Kidney (tissue), 14 donors: Measurements from ENCODE around the gene NPL. TPM values are rescaled to one million over a fixed set of nuclear protein-coding genes. Genes with fewer than 3 reads are reported as not detected.

Experiments used
- DNase-seq, 5 donors: peaks; one replicate each; pipeline ENCODE4 v3.0.0-alpha.2; 2013 to 2020
- FAIRE-seq: peaks from 2 replicates; lab custom pipeline; 2012; peaks lifted over from hg19 to GRCh38; lab: Jason Lieb, UNC
- H3K27ac ChIP-seq, 2 donors: one replicate each; pipeline ENCODE4 v1.7.0; 2013; ENCODE audit warnings: low read depth in 2 of 2, low read length in 2 of 2, inconsistent platforms in 1 of 2
- H3K27me3 ChIP-seq: one replicate; pipeline ENCODE4 v1.7.1; 2013; ENCODE audit warnings: low read length, inconsistent platforms; ENCODE audit not compliant: control insufficient read depth, insufficient read depth
- H3K36me3 ChIP-seq, 3 donors: one replicate each; pipeline versions ENCODE4 v1.7.0 to v1.7.1; 2013; ENCODE audit warnings: low read length in 3 of 3, control low read depth in 1 of 3, inconsistent platforms in 1 of 3; ENCODE audit not compliant: insufficient read depth in 3 of 3, control insufficient read depth in 2 of 3
- H3K4me1 ChIP-seq, 3 donors: one replicate each; pipeline versions ENCODE4 v1.7.0 to v1.7.1; 2013; ENCODE audit warnings: low read length in 3 of 3, inconsistent platforms in 1 of 3, low read depth in 1 of 3; ENCODE audit not compliant: control insufficient read depth in 2 of 3, insufficient read depth in 2 of 3
- H3K4me3 ChIP-seq, 3 donors: one replicate each; pipeline versions ENCODE4 v1.7.0 to v1.8.1; 2013; ENCODE audit warnings: low read length in 3 of 3, control low read depth in 1 of 3, inconsistent platforms in 1 of 3
- H3K9ac ChIP-seq, 3 donors: one replicate each; pipeline versions ENCODE4 v1.7.0 to v1.7.1; 2013; ENCODE audit warnings: low read length in 3 of 3, control low read depth in 1 of 3, inconsistent platforms in 1 of 3
- H3K9me3 ChIP-seq, 3 donors: one replicate each; pipeline versions ENCODE4 v1.7.0 to v1.7.1; 2013; ENCODE audit warnings: low read length in 3 of 3, control low read depth in 1 of 3, inconsistent platforms in 1 of 3; ENCODE audit not compliant: control insufficient read depth in 2 of 3, insufficient read depth in 1 of 3
- intact Hi-C: fragments of 100-400 bp; cut with DNase I; formaldehyde crosslinking; loops from one replicate; pipeline ENCODE4 v1.11.1; 2022
- polyA plus RNA-seq: library from polyadenylated mRNA; stranded (reverse); fragments of 350-450 nt; fragmentation: Illumina TruSeq; extraction: RNeasy Lipid Tissue Mini Kit (QIAGEN cat#74804); gene quantifications from one replicate; pipeline ENCODE4 v1.2.3, GENCODE V29; 2014; ENCODE audit warnings: low read depth, low replicate concordance; ENCODE audit not compliant: insufficient read depth
- total RNA-seq: library from RNA; stranded (reverse); fragmentation: NEBNext Ultra II Directional; extraction: Animal tissue kit (Norgen Biotek cat#: 25700); gene quantifications from one replicate; pipeline ENCODE4 v1.2.1, GENCODE V29; 2021
- TF ChIP-seq, protein P1 (sequence below): IDR thresholded peaks from 3 replicates; pipeline ENCODE4 v1.5.1; 2012; ENCODE audit warnings: mild to moderate bottlenecking, moderate library complexity, borderline replicate concordance; ENCODE audit not compliant: insufficient read depth; ENCODE audit errors: extremely low read depth
- donor health status: control.
- donor health status: control.
- donor health status: control.
- donor health status: control.
- donor health status: control.
- donor health status: DM: yes; HTN: yes; CAD: no.
- donor health status: Normal renal cell carcinoma (clear cell type).

The NPL gene
- total and polyA plus RNA-seq, 2 donors from 2014 or later, result 15.7 to 69.4 TPM

DNA sequence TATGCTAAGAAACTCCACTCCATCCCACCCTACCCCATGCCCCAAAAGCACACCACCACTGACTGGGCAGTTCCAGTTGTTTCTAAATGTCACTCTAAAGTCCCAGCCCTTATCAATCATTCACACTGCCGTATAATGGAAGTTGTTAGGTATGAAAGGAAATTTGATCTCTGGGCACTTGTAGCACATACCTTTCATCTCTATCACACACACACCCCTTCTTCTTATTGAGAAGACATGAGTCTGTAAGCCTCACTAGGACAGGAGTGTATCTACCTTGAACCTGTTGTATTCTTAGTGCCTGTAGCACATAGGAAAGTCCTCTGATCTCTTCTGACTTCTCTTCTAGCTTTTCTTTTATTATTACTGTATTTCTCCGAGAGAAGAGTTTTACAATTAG lies 27.3 kb downstream of the NPL start:
- TF ChIP-seq, protein P1, sequence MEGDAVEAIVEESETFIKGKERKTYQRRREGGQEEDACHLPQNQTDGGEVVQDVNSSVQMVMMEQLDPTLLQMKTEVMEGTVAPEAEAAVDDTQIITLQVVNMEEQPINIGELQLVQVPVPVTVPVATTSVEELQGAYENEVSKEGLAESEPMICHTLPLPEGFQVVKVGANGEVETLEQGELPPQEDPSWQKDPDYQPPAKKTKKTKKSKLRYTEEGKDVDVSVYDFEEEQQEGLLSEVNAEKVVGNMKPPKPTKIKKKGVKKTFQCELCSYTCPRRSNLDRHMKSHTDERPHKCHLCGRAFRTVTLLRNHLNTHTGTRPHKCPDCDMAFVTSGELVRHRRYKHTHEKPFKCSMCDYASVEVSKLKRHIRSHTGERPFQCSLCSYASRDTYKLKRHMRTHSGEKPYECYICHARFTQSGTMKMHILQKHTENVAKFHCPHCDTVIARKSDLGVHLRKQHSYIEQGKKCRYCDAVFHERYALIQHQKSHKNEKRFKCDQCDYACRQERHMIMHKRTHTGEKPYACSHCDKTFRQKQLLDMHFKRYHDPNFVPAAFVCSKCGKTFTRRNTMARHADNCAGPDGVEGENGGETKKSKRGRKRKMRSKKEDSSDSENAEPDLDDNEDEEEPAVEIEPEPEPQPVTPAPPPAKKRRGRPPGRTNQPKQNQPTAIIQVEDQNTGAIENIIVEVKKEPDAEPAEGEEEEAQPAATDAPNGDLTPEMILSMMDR, result no peak
- DNase-seq, result no peak
- Histone ChIP-seq H3K4me3 (no peak overlapping the region), H3K27me3 (no peaks in the 10 kb centered on the region), H3K9me3 (no peaks in the 10 kb centered on the region), H3K4me1 (no peaks in the 10 kb centered on the region), H3K36me3 (peaks cover 0 to 27% (median 21%) of the 10 kb centered on the region in 3 donors), H3K9ac (no peak overlapping the region), H3K27ac (no peak overlapping the region)
- intact Hi-C loops, result no loop called here
- FAIRE-seq, result no peak

DNA sequence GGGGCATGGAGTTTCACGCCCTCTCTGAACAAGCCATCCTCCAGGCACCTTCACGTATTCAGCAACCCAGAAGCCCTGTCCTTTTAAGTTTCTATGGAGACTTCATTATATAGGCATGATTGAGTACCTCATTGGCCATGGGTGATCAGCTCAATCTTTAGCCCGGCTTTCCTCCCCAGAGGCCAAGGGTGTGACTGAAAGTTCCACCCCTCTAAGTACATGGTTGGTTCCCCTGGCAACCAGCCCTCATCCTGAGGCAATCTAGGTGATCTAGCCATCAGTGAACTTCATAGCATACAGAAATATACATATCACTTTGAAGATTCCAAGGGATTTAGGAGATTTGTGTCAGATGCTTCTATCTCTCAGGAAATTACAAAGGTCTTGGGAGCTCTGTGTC lies 28.2 kb downstream of the NPL start:
- no peak overlapping the region for H3K27ac ChIP-seq
- DNase-seq (peak in 1 of 5 donors; percentile 12), FAIRE-seq (no peak)
- H3K36me3 ChIP-seq, result peaks cover 0 to 29% (median 20%) of the 10 kb centered on the region in 3 donors
- no peak overlapping the region for H3K9ac ChIP-seq
- no peaks in the 10 kb centered on the region for H3K4me1 ChIP-seq
- no peaks in the 10 kb centered on the region for H3K27me3 ChIP-seq
- TF ChIP-seq, protein P1, result no peak
- no peaks in the 10 kb centered on the region for H3K9me3 ChIP-seq
- H3K4me3 ChIP-seq, result no peak overlapping the region
- intact Hi-C loops, result no loop called here

DNA sequence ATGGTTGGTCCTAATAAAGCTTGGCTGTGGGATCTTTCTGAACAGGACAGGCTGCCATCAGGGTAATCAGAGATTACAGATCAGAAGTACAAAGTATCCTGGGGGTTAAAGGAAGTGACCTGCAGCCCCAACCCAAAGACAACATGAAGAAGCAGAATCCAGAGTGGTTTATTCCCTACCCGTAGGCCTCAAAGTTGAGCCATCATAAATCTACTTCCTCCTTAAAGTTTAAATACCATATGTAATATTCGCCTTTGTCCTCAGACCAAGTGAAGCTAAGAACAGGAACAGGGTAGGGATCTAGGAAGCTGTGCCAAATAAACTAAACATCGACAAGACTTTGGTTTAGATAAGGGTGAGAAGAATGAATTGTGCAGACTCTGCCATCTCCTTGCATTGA lies 33.6 kb downstream of the NPL start:
- Histone ChIP-seq H3K27me3 (no peaks in the 10 kb centered on the region), H3K27ac (no peak overlapping the region), H3K9ac (no peak overlapping the region), H3K36me3 (peaks cover 0 to 11% (median 10%) of the 10 kb centered on the region in 3 donors), H3K4me3 (no peak overlapping the region), H3K9me3 (no peaks in the 10 kb centered on the region), H3K4me1 (no peaks in the 10 kb centered on the region)
- intact Hi-C loops, result no loop called here
- TF ChIP-seq, protein P1, result no peak
- FAIRE-seq (no peak), DNase-seq (no peak)

DNA sequence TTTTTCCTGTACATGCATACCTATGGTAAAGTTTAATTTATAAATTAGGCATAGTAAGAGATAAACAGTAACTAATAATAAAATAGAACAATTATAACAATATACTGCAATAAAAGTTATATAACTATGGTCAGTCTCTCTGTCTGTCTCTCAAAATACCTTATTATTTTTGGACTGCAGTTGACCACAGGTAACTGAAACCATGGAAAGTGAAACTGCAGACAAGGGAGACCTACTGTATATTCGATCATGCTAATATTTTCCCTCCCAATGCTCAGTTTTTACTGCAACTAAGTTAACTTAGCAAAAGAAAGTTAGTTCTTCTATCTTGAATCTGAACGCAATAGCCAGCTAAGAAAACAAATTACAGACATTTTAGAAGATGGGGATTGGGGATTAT lies 37.3 kb downstream of the NPL start:
- H3K27me3 ChIP-seq, result no peaks in the 10 kb centered on the region
- intact Hi-C loops, result no loop called here
- peaks cover 0 to 8% (median 1%) of the 10 kb centered on the region in 3 donors for H3K36me3 ChIP-seq
- H3K4me3 ChIP-seq, result no peak overlapping the region
- no peaks in the 10 kb centered on the region for H3K4me1 ChIP-seq
- FAIRE-seq, result no peak
- DNase-seq, result no peak
- no peak overlapping the region for H3K9ac ChIP-seq
- no peak overlapping the region for H3K27ac ChIP-seq
- TF ChIP-seq, protein P1, result no peak
- H3K9me3 ChIP-seq, result no peaks in the 10 kb centered on the region
